GM12875 (cell line): ENCODE results near the gene KPNA3.

Experiments used
- H3K4me3 ChIP-seq: one replicate; pipeline ENCODE4 v1.5.1; 2011; ENCODE audit warnings: low read depth, low read length, control low read depth
- CTCF ChIP-seq: IDR thresholded peaks from 2 replicates; pipeline ENCODE4 v1.5.1; 2011; ENCODE audit warnings: low read depth, mild to moderate bottlenecking, control low read depth, inconsistent platforms, low read length, moderate library complexity, borderline replicate concordance; ENCODE audit not compliant: insufficient read depth

The KPNA3 gene

GRCh38 chr13:49784886-49785570 lies 7.5 kb downstream of the KPNA3 start:
- H3K4me3 ChIP-seq = no peak overlapping the region
- TF ChIP-seq CTCF = no peak

- no peak for TF ChIP-seq CTCF
- H3K4me3 ChIP-seq = no peak overlapping the region
Measured at GRCh38 chr13:49783865-49784264, 8.6 kb downstream of the KPNA3 start.

- H3K4me3 ChIP-seq = no peak overlapping the region
- TF ChIP-seq CTCF = no peak
Measured at GRCh38 chr13:49782784-49783183, 9.7 kb downstream of the KPNA3 start.

- H3K4me3 ChIP-seq = no peak overlapping the region
- no peak for TF ChIP-seq CTCF
Measured at GRCh38 chr13:49781806-49782205, 10.7 kb downstream of the KPNA3 start.

- no peak overlapping the region for H3K4me3 ChIP-seq
- TF ChIP-seq CTCF = no peak
Measured at GRCh38 chr13:49779721-49780120, 12.8 kb downstream of the KPNA3 start.

- H3K4me3 ChIP-seq = no peak overlapping the region
- no peak for TF ChIP-seq CTCF
Measured at GRCh38 chr13:49777746-49778614, 14.5 kb downstream of the KPNA3 start.

- no peak for TF ChIP-seq CTCF
- H3K4me3 ChIP-seq = no peak overlapping the region
Measured at GRCh38 chr13:49776871-49777270, 15.6 kb downstream of the KPNA3 start.
